Fibroblast of pulmonary artery (primary cell): ENCODE results near the gene ZDHHC9.

Experiments used
- DNase-seq: peaks from one replicate; pipeline ENCODE4 v3.0.0-alpha.2; 2010; ENCODE audit warnings: low read depth
- H3K4me3 ChIP-seq: replicated peaks from 2 replicates; pipeline ENCODE4 v1.5.1; 2011; ENCODE audit warnings: low read depth, mild to moderate bottlenecking, control low read depth, low read length, moderate library complexity
- TF ChIP-seq, protein P1 (sequence below): IDR thresholded peaks from 2 replicates; pipeline ENCODE4 v1.5.1; 2011; ENCODE audit warnings: mild to moderate bottlenecking, control low read depth, low read length, inconsistent platforms; ENCODE audit errors: missing control alignments

Gene ZDHHC9

DNA sequence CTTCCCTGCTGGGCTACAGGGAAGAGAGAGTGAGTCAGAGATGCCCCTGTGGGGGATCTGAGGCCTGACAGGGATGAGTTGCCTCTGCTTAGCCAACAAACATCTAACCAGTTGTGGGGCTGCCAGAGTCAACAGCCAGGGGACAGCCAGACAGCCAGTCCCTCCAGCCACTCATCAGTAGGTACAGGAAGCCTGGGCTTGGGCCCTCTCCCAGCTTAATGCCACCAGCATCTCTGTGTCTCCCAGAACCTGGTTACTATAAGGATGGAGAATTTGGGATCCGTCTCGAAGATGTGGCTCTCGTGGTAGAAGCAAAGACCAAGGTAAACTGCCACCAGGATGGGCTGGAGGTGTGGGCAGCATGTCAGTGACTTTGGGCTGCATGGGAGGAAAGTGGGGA is 81.2 kb downstream of the ZDHHC9 start:
- H3K4me3 ChIP-seq, result no peak overlapping the region
- DNase-seq, result no peak
- TF ChIP-seq, protein P1, sequence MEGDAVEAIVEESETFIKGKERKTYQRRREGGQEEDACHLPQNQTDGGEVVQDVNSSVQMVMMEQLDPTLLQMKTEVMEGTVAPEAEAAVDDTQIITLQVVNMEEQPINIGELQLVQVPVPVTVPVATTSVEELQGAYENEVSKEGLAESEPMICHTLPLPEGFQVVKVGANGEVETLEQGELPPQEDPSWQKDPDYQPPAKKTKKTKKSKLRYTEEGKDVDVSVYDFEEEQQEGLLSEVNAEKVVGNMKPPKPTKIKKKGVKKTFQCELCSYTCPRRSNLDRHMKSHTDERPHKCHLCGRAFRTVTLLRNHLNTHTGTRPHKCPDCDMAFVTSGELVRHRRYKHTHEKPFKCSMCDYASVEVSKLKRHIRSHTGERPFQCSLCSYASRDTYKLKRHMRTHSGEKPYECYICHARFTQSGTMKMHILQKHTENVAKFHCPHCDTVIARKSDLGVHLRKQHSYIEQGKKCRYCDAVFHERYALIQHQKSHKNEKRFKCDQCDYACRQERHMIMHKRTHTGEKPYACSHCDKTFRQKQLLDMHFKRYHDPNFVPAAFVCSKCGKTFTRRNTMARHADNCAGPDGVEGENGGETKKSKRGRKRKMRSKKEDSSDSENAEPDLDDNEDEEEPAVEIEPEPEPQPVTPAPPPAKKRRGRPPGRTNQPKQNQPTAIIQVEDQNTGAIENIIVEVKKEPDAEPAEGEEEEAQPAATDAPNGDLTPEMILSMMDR, result no peak

DNA sequence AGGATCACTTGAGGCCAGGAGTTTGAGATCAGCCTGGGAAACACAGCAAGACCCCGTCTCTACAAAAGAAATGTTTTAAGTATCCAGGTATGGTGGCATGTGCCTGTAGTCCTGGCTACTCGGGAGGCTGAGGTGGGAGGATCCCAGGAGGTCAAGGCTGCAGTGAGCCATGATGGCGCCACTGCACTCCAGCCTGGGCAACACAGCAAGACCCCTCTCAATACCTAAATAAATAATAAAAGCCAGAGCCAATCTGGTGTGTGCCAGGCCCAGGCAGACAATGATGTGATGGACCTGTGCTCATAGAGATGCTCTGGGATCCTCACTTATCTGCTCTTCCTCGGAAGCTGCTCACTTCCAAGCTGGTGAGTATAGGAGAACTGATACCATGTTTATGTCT is 82.1 kb downstream of the ZDHHC9 start:
- TF ChIP-seq, protein P1, result no peak
- no peak overlapping the region for H3K4me3 ChIP-seq
- no peak for DNase-seq

DNA sequence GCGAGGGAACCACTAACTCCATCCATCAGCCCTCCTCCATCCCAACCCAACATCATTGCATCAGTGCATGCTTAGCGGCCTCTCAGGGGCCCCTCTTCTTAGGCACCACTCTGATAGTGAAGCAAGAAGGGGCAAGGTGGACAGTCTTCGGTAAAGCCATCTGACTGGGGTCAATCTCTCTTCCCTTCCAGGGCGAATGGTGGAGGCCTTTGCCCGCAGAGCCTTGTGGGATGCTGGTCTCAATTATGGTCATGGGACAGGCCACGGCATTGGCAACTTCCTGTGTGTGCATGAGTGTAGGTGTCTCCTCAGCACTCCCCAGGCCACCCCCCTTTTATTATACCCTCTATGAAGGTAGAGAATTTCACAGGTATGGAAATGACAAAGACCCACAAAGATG is 82.7 kb downstream of the ZDHHC9 start:
- H3K4me3 ChIP-seq, result no peak overlapping the region
- TF ChIP-seq, protein P1, result no peak
- no peak for DNase-seq

DNA sequence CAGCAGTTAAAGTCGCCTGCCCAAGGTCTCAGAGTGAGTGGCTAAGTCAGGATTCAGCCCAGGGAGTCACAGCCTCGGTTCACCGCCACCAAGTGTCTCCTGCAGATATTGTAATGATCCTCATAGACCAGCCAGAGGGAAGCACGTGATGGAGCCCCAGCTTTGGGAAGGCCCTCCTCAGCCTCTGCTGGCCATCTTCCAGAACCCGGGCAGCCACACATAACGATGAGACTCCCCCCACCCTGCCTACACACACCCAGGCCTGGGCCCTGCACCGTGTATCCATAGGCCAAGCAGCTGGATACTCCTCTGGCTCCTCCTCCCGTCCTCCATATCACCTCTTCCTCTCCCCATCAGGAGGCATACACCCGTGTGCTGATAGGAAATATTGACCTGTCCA is 83.5 kb downstream of the ZDHHC9 start:
- TF ChIP-seq, protein P1, result no peak
- no peak for DNase-seq
- H3K4me3 ChIP-seq, result no peak overlapping the region

DNA sequence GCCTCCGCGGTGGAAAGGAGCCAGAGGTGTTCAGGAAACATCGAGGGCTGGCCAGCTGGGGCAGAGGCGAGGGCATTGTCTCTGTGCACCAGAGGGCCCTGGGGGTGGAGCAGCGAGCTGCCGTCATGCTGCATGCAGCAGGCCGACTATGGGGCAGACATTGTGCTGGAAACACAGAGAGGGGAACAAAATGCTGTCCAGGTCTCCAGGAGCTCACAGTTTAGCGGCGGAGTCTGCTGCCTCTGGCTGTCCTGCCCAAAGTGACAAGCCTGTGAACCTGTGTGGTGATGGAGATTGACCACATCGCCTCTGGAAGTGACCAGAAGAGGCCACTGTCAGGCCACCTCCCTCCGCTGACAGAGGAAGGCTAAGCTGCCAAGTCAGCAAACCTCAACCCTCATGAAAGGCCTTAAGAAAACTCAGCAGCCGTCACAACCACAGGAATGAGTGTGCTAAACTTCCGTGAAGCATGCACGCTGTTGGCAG is 84.1 kb downstream of the ZDHHC9 start:
- no peak overlapping the region for H3K4me3 ChIP-seq
- DNase-seq, result peak; percentile 81

DNA sequence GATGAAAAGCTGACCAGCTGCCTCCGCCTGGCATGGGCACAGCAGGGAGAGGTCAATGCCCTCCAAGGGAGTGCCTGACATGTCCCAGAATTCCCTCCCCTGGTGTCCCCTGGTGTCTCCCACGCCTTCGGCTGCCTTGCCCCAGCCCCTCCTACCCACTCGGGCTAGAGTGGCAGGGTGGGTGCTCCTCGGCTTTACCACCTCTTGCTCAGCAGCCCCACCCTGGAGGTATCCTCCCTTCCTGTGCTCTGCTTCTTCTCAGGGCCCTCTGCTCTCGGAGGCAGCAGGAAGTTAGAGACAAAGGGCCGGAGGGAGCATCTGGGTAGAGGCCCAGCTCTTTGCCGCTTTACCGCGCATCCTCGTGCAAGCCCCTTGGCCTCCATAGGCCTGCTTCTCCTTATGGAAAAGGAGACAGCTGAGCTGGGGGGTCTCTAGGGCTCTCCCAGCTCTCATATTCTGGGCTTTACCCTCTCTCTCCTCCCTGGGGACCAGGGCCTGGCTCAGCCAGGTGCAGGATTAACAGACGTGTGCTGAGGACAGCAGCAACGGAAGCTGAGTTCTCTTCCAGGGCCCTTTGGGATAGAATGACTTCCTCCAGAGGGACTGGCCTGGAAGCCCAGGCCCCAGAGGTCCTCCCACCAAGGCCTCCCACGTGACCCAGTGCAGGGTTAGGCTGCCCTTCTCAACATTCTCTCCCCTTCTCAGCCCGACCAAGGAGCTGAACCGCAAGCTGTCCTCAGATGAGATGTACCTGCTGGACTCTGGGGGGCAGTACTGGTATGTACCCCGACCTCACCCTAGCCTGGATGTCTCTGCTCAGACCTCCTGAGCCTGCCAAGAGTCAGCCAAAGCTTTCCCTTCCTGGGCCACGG is 87.7 kb downstream of the ZDHHC9 start:
- no peak overlapping the region for H3K4me3 ChIP-seq
- no peak for DNase-seq
- TF ChIP-seq, protein P1, result no peak

More for the DNA sequence above, 84.1 kb downstream of the ZDHHC9 start:
- TF ChIP-seq, protein P1, result no peak
